Prostate gland (tissue), 2 donors: ENCODE measurements around the gene PNPLA7.

Source experiments
- CTCF ChIP-seq, 4 experiments: fragments of 200-600 bp in 2 of 4; fragments of 450-650 bp in 2 of 4; sonication (generic) in 2 of 4; IDR thresholded peaks; 1 replicate in 3 of 4; 2 replicates in 1 of 4; pipeline ENCODE4 v1.5.1; 2016 to 2019; ENCODE audit warnings: antibody characterized with exemption in 4 of 4, mild to moderate bottlenecking in 2 of 4, moderate library complexity in 2 of 4
- POLR2A ChIP-seq: fragments of 450-650 bp; IDR thresholded peaks from one replicate; pipeline ENCODE4 v1.6.1; 2016; ENCODE audit warnings: antibody characterized with exemption, mild to moderate bottlenecking
- POLR2AphosphoS5 ChIP-seq: sonication (generic); formaldehyde crosslinking; IDR thresholded peaks from one replicate; pipeline ENCODE4 v1.6.1; 2017; ENCODE audit warnings: antibody characterized with exemption

GRCh38 chr9:137426018-137426681, 124.1 kb downstream of the PNPLA7 start:
- TF ChIP-seq CTCF (IDR thresholded peaks at IDR 0.05) (no peak), POLR2AphosphoS5 (no peak), POLR2A (no peak)
